HG02973 (cell line): ENCODE results near the gene DSN1.

Experiments
- ATAC-seq: cut with Tn5 transposase; IDR thresholded peaks from one replicate; pipeline ENCODE4 v1.9.1; 2021; ENCODE audit warnings: moderate library complexity; ENCODE audit not compliant: unreplicated experiment

DSN1 gene

DNA sequence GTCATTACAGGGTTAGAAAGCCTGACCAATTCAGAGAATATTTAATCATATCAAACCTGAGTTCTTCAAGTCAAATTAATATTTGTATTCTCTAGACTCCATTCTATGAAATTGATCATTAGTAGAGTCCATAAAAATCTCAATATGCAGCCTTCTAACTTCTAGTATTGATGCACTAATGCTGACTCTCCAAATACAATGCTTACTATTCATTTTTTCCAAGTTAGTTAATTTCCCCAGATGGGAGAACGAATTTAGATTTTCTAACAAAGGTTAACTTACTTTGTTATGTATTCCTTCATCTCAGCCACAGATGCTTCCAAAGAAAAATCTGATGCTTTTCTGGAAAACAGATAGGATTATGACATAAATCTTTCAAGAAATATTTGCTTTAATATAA, 15.3 kb downstream of the DSN1 start:
- ATAC-seq = no peak

DNA sequence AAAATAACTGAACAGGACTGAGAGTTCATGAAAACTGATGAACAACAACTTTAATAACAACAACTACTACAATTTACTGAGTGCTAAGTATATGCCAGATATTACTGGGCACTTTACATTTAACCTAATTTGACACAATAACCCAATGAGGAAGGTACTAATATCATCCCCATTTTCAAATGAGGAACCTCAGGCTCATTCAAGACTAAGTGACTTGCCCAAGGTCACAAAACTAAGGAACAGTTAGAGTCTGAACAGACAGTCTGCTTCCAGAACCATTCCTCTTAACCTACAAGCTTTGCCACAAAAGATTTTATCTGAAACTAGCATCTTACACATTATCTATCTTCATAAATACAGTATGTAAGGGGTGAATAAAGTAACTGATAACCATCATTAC, 17.1 kb downstream of the DSN1 start:
- no peak for ATAC-seq

DNA sequence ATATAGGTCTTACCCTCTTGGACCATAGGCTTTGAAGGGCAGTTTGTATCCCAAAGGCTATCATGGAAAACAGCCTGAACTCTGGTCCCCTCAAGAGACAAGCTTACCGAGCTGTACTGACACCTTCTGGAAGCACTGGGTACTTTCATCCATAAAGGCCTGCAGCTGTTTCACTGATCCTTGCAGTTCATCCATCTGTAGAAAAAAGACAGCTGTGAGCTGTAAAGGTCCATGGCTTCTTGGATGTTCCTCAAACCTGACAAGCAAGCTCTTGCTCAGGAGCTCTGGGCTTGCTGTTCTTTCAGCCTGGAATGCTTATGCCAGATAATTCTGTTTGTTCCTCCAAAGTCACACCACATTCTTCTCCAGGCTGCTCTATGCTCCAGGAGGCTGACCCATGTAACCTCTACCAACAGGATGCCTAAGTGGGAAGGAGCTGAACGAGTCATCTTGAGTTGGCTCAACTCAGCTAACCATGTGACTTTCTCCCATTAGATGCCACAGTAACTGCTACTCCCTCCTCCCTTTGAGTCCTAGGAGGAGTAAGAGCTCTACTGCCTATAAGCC, 18.8 kb downstream of the DSN1 start:
- no peak for ATAC-seq

DNA sequence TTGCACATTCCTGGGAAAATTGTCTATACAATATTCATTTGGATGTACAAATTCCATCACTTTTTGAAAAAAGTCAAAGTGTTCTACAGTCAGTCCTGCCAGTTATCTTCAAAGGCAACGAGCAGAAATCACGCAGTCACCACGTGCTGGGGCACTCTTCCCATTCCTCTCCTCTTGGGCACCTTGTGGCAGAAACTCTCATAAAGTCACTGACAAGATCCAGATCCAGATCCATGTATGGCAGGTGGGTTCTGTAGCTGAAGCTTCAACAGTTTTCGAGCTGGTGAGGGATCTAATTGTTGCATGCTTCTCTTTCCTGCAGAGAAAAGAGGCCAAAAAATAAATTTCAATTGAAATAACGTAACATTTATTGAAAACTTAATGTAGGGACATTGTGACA, 21.0 kb downstream of the DSN1 start:
- ATAC-seq = no peak

DNA sequence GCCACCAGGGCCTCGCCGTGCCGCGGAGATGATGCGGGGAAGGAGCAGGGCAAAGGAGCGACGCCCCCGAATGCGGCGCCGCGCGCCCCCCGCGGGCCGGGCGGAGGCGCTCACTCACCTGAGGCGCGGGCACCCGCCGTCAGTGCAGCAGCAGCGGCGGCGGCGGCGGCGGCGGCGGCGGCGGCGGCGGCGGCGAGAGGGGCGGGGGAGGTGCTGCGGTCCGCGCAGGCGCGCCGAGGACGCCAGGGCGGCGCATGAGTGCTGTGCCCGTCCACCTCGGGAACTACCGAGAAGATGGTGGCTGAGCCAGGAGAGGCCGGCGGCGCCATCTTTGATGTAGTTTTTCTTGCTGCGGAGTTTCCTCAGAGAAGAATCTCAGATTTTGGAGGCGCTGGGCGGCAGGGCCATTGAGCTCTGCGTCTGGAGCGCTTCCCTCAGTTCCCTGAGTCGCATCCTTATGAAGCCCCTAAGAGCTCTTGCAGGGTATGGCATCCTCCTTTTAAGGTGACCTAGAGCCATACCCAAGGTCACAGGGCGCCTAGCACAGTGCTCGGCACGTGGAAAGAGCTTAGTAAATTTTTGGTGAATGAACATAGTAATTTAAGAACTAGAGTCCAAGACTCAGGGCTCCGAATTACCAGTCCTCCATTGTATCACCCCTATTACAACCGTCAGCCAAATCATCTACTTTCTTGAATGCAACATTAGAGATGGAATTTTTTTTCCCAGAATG, 27.5 kb downstream of the DSN1 start, which contains the start of gene NDRG3:
TSS of gene NDRG3 (minus strand) at position 164 of the 733 bp plus-strand sequence. CDS start 24,355 bp downstream, outside the sequence.
- peak; percentile 88 for ATAC-seq

DNA sequence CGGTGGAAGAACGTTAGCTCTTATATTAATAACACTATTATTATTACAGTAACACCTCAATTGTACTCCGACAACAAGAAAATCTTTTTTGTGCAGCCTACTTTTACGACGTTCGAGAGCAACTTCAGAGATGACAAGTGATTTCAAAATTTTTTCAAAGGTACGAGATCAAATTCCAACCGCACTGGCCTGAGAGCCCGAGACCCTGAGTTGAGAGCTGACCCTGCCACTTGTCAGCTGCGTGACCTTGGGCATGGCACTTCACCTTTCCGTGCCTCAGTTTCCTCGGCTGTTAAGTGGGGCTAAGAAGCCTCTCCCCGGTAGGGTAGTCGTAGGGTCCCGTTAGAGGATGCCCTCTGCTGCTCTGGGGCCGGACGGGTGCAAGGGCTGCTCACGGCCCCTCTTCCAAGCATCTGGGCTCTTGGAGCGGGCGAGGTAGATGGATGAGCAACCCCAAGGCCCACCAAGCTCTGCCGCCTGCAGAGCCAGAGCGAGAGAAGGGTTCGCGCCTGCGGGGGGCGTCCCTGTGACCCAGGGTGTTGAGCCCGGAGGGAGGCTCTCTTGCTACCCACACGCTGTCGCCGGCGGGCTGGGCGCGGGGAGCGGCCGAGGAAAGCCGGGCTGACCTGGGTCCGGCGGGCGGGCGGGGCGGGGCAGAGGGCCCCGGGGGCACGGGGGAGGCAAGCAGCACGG, 28.2 kb downstream of the DSN1 start:
- ATAC-seq = peak; percentile 13

DNA sequence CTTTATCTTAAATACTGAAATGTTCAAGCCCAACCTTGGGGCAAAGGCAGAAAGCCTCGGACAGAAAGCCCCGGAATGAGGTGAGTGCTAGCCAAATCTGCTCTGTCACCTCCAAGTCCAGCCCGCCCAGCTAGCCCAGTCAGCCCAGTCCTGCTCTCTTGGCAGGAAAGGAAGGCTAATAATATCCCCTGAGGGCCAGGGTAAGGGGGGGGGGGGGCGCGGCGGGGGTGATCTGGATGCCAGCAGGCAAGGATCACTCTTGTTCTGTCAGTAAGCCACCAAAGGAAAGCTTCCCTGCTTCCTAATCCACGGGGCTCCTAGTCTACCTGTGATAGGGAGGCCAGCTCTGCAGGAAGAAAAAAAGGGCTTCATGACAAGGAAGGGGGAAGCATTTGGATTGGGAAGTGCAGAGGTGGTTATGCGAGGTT, 28.8 kb downstream of the DSN1 start:
- no peak for ATAC-seq

DNA sequence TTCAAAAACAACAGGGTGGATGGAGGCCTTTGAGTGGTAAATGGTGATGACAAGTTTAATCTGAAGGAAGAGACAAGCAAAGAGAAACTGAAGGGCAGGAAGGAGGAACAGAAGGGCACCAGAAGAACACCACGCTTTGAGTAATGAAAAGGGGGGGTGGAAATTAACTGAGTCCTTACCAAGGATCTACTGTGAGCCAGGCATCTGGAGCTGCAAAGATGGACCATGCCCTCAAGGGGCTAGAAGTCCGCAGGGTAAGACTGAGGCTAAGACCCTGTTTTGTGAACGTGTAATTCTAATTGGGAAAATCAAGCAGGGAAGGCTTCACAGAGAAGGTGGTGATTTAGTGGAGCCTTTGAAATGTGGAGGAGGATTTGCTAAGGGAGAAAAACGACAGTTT, 29.3 kb downstream of the DSN1 start:
- ATAC-seq = no peak

DNA sequence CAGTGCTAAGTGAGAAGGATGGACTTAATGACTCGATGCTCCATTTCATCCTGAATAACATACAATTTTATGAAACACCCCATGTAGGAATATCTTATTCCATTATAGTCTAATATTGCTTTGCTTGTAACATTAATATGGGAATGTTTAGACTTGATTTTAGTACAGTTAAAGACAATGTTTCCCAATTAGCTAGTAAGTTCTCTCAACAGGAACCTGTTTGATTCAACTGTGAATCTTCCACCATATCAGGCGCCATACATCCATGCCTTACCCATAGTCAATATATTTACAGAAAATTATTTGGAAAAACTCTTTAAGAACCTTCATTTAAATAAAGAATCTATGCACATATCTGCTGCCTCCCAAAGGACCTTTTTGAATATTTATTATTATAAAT, 31.0 kb downstream of the DSN1 start:
- ATAC-seq = no peak

DNA sequence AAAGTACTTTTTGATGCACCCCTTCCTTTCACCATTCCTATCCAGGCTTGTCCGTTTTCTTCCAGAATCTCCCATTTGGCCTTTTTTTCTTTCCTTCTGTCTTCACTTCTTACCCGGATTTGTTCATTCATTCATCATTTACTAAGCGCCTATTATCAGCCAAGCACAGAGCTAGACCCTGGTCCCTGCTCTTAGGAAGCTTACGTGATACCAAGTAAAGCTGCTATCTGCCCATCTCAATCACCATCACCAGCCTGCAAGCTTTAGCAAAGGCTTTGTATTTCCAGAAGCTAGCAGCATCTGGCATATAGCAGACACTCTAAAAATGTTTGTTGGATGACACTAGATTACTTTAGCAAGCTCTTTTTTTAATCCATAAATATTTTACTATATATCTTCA, 32.5 kb downstream of the DSN1 start:
- ATAC-seq = no peak

DNA sequence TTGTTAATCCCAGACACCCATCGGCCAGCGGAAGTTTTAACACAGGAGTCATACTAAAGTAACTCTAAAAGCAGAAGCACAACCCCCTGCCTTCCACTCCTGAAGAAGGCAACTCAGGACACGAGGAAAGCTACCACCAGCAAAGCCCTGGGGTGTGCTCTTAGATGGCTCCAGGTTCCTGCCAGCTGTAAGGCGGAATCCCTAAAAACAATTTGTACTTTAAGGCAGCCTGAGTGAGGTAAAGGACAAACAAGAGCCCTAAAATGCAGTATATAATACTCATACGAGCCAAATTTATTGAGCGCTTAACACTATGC, 36.4 kb downstream of the DSN1 start:
- no peak for ATAC-seq

DNA sequence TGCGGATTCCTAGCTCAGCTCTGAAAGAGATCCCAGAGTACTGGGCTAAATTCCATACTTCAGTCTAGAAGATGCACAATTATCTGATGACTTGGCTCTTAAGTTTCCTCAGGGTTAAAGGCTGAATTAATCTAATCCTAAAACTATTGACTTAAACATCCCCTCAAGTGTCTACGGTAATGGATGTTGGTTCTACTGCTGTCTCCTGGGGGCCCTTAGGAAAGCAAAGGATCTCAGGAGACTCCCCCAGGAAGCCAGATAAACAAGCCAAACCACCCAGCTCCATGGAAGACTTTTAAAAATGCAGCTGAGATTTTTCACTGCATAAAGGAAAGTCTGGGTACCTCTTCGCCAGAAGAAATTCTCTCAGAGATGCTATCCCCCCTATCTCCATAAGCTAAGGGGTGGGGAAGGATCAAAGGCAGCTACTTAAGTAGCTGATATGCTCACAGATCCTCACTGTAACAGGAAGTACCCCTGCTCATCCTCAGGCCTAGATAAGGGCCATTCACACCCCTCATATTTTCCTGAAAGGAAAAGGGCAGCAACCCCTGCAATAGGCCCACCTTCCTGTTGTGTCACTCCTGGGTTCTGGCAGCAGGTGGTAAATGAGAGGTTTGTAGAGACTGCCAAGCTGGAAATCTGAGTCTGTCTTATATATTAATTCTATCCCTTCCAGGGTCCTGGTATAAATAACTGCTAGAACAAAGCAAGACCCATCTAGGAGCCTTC, 36.9 kb downstream of the DSN1 start:
- no peak for ATAC-seq

DNA sequence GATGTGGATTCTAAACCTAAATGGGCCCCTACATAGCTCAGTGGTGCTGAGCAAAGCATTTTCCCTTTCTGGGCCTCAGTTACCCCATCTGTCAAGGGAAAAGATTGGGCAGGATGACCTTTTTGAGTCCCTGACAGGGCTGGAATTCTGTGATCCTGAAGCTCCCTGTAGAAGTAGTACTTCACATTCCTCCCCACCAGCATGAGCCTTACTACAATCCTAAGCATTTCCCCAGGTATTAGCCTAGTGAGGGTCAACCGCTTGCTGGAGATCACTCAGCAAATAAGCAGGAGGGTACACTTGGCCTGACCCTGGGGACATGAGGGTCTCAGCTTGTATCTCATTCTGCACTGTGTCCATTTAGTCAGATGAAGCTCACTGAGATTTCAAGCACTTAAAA, 41.1 kb downstream of the DSN1 start:
- no peak for ATAC-seq

DNA sequence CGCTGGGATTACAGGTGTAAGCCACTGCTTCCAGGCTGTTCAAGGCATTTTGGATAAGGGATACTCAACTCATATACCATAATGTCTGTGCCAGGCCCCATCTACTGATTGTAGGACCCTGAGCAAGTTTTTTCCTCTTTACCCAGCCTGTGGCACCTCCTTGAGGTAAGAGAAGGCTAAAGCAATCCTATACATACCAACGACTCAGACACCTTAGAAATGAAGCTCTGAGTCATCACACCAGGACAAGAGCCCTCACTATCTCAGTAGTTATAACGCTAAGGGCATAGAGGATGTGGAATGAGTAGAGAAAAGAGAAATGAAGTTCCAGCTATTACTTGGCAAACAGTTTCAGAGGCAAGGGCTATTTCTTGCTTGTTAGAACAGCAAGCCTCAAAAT, 44.6 kb downstream of the DSN1 start:
- no peak for ATAC-seq

DNA sequence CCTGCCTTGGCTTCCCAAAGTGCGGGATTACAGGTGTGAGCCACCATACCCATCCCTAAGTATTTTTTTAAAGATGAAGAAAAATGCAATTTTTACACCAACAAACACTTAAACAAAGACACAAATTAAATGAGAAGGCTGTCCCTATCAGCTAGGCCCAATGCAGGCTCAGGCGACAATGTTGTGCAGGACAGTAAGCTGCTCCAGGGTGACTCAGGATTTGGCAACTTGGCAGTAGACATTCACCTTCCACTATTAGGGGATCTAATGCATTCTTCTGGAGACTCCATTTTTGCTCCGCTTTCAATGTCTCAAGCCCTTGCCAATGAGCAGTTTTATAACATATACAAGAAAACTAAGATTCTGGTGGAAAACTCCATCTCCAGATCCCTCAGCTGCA, 47.4 kb downstream of the DSN1 start:
- ATAC-seq = no peak

DNA sequence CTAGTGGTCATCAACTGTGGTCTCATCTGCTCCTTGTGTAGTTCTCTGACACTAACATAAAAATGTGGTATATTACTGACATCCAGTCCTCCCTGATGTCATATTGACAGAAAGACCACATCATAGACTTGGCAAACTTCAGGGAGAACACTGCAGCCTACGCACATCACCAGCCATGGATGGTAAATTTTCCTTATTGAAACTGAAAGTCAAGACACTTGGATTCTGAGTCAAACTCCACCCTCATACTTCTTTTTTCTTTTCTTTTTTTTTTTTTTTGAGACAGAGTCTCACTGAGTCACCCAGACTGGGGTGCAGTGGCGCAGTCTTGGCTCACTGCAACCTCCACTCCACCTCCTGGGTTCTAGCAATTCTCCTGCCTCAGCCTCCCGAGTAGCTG, 53.1 kb downstream of the DSN1 start:
- ATAC-seq = no peak

DNA sequence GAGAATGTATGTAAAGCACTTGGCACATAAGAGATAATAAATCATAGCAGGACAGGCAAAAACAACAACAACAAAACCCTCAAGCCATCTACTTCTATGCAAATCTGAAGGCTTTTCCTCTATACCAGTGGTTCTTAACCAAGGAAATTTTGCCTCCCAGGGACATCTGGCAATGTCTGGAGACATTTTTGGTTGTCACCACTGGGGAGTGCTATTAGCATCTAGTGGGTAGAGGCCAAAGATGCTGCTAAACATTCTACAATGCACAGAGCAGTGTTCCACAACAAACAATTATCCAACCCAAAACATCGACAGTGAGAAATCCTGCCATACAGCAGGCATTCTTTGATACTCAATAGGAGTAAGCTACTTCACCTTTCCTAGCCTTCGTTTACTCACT, 55.9 kb downstream of the DSN1 start:
- ATAC-seq = no peak

DNA sequence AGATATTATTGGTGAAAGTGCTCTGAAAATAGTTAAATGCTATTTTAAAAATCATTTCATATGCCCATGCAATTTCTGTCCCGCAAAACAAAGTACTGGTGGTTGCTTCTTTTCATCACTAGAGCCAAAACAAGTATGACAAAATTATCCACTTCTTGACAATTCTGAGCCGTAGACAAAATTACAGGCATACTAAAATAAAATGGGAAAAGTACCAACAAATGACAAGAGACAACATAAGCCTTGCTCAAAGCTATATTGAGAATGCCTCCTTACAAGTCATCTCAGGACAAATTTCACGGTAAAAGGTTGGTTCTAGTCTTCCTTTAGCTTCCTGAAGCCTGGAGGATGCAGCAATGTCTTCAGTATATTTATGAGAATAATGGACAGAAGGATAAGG, 56.5 kb downstream of the DSN1 start:
- ATAC-seq = no peak

DNA sequence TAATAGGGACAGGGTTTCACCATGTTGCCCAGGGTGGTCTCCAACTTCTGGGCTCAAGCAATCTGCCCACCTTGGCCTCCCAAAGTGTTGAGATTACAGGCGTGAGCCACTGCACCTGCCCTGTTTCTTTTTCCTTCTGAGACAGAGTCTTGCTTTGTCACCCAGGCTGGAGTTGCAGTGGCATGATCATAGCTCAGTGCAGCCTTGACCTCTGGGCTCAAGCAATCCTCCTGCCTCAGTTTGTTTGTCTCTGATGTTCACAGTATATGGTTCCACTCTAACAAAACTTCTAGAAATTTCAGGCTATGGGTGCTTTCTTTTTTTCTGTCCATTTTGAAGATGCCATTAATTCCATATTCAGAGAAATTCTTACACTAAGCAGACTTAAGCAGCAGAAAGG, 60.8 kb downstream of the DSN1 start:
- no peak for ATAC-seq

DNA sequence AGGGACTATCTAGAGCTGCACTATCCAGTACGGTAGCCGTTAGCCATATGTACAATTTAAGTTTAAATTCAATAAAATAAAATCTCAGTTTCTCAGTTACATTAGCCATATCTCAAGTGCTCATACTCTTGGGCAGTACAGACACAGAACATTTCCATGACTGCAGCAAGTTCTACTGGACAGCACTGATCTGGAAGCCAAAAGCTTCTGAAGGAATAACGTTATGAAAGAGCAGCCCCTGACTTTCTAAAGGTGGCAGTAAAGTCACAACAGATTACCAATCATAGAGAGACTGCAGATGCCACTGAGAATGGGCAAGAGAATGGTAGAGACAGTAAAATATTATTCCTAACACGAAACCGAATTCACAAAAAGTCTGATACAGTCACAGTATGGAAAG, 64.4 kb downstream of the DSN1 start:
- no peak for ATAC-seq

DNA sequence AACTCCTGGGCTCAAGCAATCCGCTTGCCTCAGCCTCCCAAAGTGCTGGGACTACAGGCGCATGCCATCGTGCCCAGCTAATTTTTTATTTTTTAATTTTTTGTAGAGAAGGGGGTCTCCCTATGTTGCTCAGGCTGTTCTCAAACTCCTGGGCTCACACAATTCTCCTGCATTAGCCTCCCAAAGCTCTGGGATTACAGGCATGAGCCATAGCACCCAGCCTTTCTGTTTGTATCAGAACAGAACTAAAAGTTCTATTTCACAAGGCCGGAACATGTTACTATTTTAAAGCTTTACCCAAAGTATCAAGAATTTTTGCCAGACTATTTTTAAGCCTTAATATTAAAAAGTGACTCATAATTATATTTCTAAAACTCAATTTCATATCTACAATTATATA, 70.0 kb downstream of the DSN1 start:
- ATAC-seq = no peak
